Measurements from ENCODE around the gene SLC2A1.

Gene SLC2A1

GRCh38 chr1:42942444-42942843 is 16.2 kb downstream of the SLC2A1 start:
- no peak for DNase-seq (ENCODE audit: low read depth in 2 of 2)

GRCh38 chr1:42941640-42942330 is 16.9 kb downstream of the SLC2A1 start:
- DNase-seq (ENCODE audit: low read depth in 2 of 2) = no peak

GRCh38 chr1:42940851-42941639 is 17.6 kb downstream of the SLC2A1 start:
- DNase-seq (ENCODE audit: low read depth in 2 of 2) = no peak

GRCh38 chr1:42938645-42939615 is 19.7 kb downstream of the SLC2A1 start:
- DNase-seq (ENCODE audit: low read depth in 2 of 2) = no peak

- DNase-seq (ENCODE audit: low read depth in 2 of 2) = no peak
Measured at GRCh38 chr1:42937836-42938644, 20.6 kb downstream of the SLC2A1 start.

GRCh38 chr1:42937141-42937696 is 21.4 kb downstream of the SLC2A1 start:
- DNase-seq (ENCODE audit: low read depth in 2 of 2) = no peak

GRCh38 chr1:42936309-42937078 is 22.2 kb downstream of the SLC2A1 start:
- no peak for DNase-seq (ENCODE audit: low read depth in 2 of 2)

GRCh38 chr1:42935971-42936308 is 22.7 kb downstream of the SLC2A1 start:
- no peak for DNase-seq (ENCODE audit: low read depth in 2 of 2)

- no peak for DNase-seq (ENCODE audit: low read depth in 2 of 2)
Measured at GRCh38 chr1:42935313-42935895, 23.3 kb downstream of the SLC2A1 start.

GRCh38 chr1:42934541-42935312 is 23.9 kb downstream of the SLC2A1 start:
- no peak for DNase-seq (ENCODE audit: low read depth in 2 of 2)

- no peak for DNase-seq (ENCODE audit: low read depth in 2 of 2)
Measured at GRCh38 chr1:42933610-42934491, 24.8 kb downstream of the SLC2A1 start.

GRCh38 chr1:42933060-42933586 is 25.5 kb downstream of the SLC2A1 start:
- no peak for DNase-seq (ENCODE audit: low read depth in 2 of 2)

- DNase-seq (ENCODE audit: low read depth in 2 of 2) = no peak
Measured at GRCh38 chr1:42932442-42932941, 26.2 kb downstream of the SLC2A1 start.

- DNase-seq (ENCODE audit: low read depth in 2 of 2) = peak; percentile 54 to 56
Measured at GRCh38 chr1:42931911-42932422, 26.7 kb downstream of the SLC2A1 start.

GRCh38 chr1:42931108-42931539 is 27.5 kb downstream of the SLC2A1 start:
- DNase-seq (ENCODE audit: low read depth in 2 of 2) = peak in 1 of 2 donors; percentile 24

- DNase-seq (ENCODE audit: low read depth in 2 of 2) = no peak
Measured at GRCh38 chr1:42930178-42931107, 28.2 kb downstream of the SLC2A1 start.

Data from stimulated activated CD4-positive, alpha-beta T cell treated with anti-CD3 and anti-CD28 coated beads, Interleukin-4, amount 100 ng/mL, for 48 hours (primary cell).